ENCODE results near the gene BAIAP3.

- TF ChIP-seq POLR2AphosphoS5 (IDR thresholded peaks at IDR 0.05; ENCODE audit: borderline replicate concordance, low read depth, low read length) (no peak), EZH2 (IDR thresholded peaks at IDR 0.05) (no peak), FOXP2 (optimal IDR thresholded peaks at IDR 0.05; ENCODE audit: control extremely low read depth, extremely low read length, insufficient read depth) (no peak)
Observed at GRCh38 chr16:1354815-1355540, 21.5 kb downstream of the BAIAP3 start.

Data from SK-N-MC (cell line).